ENCODE measurements around the gene PPP1R36.

DNA sequence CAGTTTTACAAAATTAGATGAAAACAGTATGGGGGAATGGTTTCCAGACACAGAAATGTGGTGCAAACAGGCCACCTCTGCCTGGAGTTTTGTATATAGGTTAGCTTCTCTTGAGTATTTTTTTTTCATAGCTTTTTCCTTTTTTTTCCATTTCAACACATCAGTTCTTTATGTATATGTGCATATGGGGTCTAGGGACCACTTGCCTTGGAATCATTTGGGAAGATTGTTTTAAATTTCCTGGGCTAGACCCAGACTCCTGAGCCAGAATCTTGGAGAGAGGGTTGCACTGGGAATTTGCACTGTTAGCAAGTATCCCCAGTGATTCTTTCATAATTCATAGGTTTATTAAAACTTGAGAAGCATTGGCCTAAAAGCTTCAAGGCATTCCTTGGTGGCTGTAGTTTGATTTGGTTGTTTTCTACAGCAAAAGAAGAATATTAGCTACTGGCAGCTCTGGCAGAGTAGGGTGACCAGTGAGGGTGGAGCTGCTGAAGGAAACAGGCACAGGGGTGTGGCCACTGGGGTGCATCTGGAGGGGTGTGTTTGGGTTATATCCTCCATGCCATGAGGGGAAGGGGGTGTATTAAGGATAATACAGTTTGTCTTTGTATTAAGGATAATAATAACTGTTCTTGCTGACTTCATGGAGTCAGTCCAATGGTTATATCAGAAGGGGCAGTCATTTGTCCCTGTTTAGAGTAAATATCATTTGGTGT lies 22.8 kb downstream of the PPP1R36 start:
- TF ChIP-seq POLR2AphosphoS5 (IDR thresholded peaks at IDR 0.05; ENCODE audit: low read depth, low read length) (no peak), TAF1 (IDR thresholded peaks at IDR 0.05; ENCODE audit: borderline replicate concordance, low read depth, low read length) (no peak), POLR2A (IDR thresholded peaks at IDR 0.05; ENCODE audit: low read depth, low read length) (no peak)
